ENCODE data around the gene GJD4.

Gene GJD4

GRCh38 chr10:35579116-35579515, 26.0 kb upstream of the GJD4 start:
- DNase-seq (ENCODE audit: low read depth), result no peak

DNA sequence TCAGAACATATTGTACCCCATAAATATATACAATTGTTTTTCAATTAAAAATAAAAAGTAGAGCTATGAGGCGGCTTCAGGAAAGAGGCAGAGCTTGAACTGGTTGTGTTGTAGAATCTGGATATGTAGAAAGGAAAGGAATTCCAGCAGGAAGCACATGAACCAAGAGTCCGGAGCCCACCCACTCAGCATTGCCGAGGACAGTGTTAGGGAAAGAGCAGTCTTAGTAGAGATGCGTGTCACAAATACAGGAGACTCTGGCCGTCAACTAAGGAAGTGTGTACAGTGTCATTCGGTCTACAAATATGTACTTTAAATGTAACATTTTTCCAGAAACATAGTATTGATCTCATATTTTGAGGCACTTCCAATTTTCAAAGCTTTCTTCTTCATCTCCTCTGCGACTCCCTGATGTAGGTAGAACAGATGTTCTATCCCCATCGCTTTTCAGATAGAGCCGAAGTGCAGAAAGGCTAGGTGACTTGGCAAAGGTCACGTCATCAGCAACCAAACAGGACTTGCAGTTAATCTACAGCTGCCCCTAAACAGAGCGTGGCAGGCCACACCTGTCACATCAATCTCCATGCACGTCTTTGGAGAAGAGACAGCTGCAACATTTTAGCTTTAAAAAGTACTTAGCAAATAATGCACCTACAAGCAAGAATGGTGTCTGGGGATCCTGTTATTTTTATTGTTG, 25.3 kb upstream of the GJD4 start:
- no peak for DNase-seq (ENCODE audit: low read depth)

DNA sequence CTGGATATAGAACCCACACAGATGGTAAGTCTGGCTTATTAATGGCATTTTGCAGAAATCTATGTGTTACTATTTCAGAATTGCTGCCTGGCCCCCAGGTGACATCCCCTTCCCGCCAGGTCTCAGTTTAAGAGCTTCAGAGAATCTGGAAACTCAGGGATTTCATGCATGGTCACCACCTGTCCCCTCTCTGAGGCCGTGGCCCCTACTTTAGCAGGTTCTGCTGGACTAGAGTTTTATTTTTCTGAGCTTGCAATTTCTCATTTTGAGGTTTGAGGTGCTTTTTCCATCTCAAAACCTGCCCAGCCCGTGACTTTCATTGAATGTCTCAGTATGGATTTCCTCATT, 24.7 kb upstream of the GJD4 start:
- DNase-seq (ENCODE audit: low read depth), result no peak

GRCh38 chr10:35581655-35582054, 23.5 kb upstream of the GJD4 start:
- no peak for DNase-seq (ENCODE audit: low read depth)

DNA sequence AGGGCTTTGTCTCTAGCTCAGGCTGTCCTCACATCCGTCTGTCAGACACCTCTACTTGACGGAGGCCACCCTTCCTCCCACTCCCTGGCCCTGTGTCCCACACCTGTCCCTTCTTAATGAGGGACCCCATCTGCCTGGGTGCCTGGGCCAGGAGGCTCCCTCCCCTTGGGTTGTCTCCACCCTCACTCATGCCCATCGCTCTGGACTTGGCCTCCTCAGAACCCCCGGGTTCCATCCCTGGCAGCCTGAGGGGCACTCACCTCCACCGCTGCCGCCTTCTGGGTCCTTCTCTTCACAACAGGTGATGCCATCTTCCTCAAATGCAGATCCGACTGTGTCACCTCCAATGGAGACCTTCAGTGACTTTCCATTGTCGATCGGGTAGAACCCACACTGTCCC, 20.2 kb upstream of the GJD4 start:
- DNase-seq (ENCODE audit: low read depth), result no peak

DNA sequence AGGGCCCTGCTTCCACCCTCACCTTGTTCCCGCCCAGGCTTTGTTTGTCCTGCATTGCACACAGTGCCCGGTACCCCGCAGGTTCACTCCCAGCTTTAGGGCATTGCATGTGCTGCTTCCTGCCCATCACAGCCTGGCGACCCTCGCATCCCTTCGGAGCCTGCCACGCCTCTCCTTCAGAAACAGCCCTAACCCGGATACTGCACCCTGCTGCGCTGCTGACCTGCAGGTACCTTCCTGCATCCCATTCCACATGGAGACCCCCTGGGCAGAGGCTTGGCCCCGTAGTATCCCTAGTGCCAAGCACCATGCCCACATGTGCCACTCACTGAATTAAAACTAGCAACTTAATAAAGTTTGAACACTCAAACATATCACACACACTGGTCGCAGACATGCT, 19.8 kb upstream of the GJD4 start:
- DNase-seq (ENCODE audit: low read depth), result no peak

GRCh38 chr10:35585903-35586535, 19.1 kb upstream of the GJD4 start:
- no peak for DNase-seq (ENCODE audit: low read depth)

- no peak for DNase-seq (ENCODE audit: low read depth)
Observed at GRCh38 chr10:35588836-35589235, 16.3 kb upstream of the GJD4 start.

DNA sequence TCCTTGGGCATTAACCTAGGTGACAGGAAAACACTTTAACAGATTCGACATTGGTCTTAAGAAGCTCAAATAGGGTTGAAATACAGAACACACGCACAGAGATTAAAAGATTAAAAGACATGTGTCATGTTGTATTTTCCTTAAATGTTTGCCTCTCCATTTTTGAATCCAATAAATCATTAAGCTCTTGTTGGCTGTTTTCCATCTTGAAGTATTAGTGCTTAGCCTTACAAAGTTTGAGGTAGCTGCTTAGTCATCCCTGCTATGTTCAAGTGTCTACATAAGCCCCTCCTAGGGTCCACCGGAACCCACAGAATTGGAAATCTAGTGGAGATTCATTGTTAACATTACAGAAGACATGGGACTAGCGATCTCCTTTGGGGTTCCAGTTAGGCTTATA, 12.7 kb upstream of the GJD4 start:
- no peak for DNase-seq (ENCODE audit: low read depth)

DNA sequence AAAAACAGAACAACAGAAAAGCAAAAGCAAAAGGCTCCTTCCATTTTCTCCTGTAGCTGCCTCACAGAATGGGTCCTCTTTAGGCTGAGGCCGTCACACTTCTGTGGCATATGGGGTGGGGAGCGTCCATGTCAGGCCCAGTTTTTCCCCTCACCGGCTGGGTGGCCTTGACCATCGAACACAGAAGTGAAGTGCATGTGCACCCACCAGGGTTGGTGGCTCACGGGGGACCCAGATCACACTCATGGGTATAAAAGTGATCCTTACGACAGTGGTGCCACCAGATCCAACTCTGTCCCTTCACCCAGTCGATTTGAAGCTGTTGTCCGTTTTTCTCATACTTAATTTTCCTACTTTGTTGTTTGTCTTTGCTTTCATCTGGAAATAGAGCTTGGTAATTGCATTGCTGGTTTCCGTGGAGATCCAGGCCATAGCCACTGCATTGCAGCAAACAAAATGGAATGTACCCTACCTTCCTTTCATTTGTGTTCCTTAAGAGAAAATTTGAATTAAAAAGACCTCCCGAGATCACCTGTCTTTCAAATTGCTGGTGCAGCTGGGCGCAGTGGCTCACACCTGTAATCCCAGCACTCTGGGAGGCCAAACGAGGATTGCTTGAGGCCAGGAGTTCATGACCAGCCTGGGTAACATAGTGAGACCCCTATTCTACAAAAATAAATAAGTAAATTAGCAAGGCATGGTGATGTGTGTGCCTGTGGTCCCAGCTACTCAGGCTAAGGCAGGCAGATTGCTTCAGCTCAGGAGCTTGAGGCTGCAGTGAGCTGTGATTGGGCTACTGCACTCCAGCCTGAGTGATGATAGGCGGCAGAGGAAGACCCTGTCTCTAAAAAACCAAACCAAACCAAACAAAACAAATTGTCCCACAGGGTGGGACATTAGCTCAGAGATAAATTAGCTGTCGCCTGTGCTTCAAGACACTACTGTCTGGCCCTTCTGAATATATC, 10.7 kb upstream of the GJD4 start:
- no peak for DNase-seq (ENCODE audit: low read depth)

DNA sequence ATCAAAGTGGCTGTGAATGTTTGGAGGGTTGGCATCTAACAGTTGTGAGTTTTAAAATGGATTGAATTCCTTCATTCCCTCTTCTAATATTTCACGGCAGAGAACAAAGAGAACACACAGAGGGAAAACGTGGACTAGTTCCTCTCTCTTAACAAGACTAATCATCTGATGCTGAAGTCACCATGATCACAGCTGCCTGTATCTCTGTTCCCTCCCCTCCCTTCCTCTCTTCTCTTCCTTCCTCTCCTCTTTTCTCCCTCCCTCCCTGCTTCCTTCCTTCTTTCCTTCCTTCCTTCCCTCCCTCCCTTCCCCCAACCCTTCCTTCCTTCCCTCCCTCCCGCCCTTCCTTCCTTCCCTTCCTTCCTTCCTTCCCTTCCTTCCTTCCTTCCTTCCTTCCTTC, 10.0 kb upstream of the GJD4 start:
- no peak for DNase-seq (ENCODE audit: low read depth)

GRCh38 chr10:35598379-35598778, 6.8 kb upstream of the GJD4 start:
- no peak for DNase-seq (ENCODE audit: low read depth)

GRCh38 chr10:35600193-35600592, 4.9 kb upstream of the GJD4 start:
- DNase-seq (ENCODE audit: low read depth), result no peak

GRCh38 chr10:35606430-35606829, 1.3 kb downstream of the GJD4 start:
- DNase-seq (ENCODE audit: low read depth), result no peak

- DNase-seq (ENCODE audit: low read depth), result no peak
Observed at GRCh38 chr10:35607475-35608327, 2.6 kb downstream of the GJD4 start.

DNA sequence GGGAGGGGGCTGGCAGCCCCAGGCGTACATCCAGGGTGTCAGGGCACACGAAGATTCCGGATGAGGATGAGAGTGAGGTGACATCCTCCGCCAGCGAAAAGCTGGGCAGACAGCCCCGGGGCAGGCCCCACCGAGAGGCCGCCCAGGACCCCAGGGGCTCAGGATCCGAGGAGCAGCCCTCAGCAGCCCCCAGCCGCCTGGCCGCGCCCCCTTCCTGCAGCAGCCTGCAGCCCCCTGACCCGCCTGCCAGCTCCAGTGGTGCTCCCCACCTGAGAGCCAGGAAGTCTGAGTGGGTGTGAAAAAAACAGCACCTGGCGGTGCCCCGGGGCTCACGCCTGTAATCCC, 3.2 kb downstream of the GJD4 start:
- no peak for DNase-seq (ENCODE audit: low read depth)

DNA sequence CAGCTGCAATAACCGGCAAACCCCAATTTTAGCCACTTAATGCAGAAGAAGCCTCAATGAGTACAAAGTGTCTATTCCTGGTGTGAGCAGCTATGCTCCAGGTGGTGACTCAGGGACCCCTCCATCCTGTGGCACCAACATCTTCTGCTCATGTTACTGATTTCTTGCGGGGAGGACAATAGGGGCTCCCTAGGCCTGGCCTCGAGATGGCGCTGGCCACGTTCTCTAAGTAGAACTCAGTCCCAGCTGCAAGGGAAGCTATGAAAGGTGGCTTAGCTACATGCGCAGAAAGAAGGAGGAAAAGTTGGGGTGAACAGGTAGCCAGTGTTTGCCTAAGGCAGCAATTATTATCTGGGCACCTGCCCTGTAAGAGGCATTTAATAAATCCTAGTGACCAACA, 6.6 kb downstream of the GJD4 start:
- DNase-seq (ENCODE audit: low read depth), result no peak

DNA sequence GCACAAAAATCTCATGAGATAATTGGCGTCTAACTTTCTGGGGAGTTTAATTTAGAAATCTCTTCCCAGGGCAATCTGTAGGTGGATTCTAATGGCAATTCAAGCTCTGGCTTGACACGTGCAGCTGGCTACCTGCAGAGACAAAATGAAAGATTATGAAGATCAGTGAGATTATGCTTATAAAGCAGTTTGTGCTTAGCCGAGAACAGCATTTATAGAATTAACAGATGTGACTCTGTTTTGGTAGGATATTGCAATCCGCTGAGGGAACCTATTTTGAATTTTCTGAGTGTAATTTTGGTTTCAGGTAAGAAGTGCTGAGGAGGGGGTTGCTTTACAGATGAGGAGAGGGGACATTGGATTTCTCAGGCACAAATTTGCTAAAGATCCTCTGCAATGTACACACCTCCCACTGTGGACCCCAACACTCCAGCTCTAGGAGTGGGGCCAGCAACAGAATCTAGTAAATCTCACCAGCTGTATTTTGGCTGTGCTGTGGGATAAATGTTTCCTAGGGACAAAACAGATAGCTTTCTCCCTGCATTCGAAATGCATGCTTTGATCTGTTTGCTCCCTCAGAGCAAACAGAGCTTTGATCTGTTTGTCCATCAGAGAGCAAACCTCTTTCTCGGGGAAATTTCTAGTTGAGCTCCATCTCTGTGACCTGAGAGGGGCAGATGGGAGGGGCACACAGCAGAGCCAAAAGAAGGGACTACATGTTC, 7.4 kb downstream of the GJD4 start:
- no peak for DNase-seq (ENCODE audit: low read depth)

DNA sequence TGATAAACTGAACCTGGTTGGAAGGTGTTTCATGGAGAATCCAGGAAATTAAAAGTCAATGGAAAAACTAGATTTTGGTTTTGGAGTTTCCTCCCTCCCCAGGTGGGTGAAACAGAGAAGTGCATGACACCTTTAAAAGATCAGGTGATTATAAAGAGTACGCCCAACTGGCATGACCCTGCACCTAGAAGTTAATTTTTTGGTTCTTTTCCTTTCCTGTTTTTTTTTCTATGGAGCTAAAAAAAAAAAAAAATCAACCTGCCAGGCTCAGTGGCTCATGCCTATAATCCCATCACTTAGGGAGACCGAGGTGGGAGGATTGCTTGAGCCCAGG, 7.9 kb downstream of the GJD4 start:
- DNase-seq (ENCODE audit: low read depth), result no peak

GRCh38 chr10:35613597-35614226, 8.6 kb downstream of the GJD4 start:
- DNase-seq (ENCODE audit: low read depth), result no peak

DNA sequence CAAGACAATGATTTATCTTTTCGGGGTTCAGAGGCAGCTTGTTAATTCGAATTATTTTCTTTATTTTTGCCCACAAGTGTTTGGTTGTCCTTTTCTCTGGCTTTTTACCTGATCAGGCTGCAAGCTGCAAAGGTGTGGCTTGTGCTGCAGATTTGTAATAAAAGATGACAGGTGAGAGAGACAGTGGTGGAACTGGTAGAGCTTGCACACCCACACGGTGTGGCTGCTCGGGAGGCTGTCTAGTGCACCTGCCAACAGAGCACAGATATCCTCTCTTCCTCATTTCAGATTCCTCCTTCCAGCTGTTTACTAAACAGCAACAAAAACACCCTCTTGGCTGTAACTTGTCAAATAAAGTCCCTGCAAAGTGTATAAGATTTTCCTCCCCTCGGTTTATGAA, 9.2 kb downstream of the GJD4 start:
- no peak for DNase-seq (ENCODE audit: low read depth)

Data from CMK (cell line).